MV-4-11 (cell line): ENCODE results near the gene BARHL2.

Source experiments
- DNase-seq: peaks from one replicate; lab custom pipeline; 2025; lab: John Stamatoyannopoulos, UW

Gene BARHL2

DNA sequence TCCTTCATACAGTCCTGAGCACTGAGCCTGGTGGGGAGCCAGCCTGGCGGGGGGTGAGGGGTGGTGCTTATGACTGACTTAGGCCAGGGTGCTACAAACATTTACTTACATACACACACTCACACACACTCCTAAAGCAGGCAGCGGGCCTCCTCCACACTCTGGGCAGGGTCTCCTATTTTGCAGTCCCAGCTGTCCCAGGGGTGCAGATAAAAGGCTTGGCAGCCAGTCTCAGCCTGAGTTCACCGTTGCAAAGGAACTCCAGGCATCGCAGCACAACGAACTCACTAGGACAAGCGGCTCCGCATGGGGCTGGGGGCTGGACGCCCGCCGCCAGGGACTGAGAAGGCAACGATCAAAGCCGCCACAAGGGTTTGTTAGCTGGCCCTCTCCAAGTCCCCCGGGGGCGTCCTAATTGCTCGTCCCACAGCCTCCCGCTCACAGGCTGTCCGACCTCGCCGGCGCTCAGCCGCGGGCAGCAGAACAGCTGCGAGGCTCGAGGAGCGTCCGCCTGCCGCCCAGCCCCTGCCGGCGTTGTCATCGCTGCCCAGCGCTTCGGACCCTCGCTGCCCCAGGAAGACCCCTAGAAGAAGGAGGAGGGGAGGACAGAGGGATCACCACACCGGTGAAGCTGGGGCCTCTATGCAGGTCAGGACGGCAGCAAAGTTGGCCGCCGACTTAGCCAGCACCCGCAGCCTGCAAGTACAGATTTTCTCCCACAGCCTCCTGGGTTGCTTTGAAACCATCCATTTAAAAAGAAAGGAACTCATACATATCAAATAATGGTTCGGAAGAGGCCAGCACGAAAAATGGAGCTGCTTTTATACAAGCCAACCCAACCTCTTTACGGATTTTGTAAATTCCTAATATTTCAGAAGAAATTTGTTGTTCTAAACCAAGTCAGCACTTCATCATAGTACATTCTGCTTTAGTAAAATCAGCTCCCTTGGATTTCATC, 6.2 kb downstream of the BARHL2 start:
- no peak for DNase-seq

- DNase-seq: no peak
Measured at GRCh38 chr1:90709535-90709934, 7.6 kb downstream of the BARHL2 start.

- DNase-seq: no peak
Measured at GRCh38 chr1:90708826-90709225, 8.3 kb downstream of the BARHL2 start.

DNA sequence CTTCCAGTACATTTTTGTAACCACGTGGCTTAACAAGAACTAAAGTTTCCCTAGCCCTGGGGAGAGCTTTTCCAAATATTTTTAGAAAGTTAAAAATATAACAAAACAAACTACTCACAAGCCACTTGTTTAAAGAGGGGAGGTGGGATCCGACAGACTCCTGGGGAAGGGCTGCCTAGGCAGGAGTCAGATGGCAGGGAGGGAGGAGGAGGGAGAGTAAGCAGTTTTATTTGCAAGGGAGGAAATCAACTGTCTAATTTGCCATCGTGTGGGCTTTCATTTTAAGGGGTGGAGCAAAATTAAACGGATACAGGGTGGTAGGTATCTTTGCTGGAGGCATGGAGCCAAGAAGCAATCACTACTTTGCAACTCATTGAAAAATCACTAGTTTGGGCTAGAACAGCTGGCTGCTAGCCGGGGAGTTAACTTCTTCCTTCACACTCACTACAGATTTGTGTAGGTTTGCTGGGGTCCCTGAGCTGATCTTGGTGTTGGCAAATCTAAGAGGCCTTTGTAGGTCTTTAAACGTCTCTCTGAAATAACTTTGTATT, 8.8 kb downstream of the BARHL2 start:
- DNase-seq: no peak

GRCh38 chr1:90707363-90707710, 9.8 kb downstream of the BARHL2 start:
- no peak for DNase-seq

GRCh38 chr1:90706437-90707362, 10.4 kb downstream of the BARHL2 start:
- no peak for DNase-seq

DNA sequence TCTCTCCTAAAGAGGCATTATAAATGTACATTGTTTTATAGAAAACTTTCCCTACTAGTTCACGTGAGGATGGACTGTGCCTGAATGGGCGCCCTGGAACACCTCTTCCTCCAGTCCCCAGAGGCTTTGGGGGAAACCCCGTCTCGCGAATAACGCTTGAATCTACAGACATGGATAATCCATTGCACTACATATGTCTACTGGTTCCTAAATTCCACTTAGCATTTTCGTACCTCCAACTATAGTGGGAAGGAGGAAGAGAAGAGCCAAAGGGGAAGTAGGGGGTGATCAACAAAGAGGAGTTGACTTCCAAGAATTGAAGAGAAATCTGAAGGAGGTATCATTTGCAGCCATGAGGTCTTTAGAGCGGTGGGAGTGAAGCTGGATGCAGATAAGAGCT, 11.1 kb downstream of the BARHL2 start:
- DNase-seq: no peak

GRCh38 chr1:90704817-90705216, 12.3 kb downstream of the BARHL2 start:
- no peak for DNase-seq

DNA sequence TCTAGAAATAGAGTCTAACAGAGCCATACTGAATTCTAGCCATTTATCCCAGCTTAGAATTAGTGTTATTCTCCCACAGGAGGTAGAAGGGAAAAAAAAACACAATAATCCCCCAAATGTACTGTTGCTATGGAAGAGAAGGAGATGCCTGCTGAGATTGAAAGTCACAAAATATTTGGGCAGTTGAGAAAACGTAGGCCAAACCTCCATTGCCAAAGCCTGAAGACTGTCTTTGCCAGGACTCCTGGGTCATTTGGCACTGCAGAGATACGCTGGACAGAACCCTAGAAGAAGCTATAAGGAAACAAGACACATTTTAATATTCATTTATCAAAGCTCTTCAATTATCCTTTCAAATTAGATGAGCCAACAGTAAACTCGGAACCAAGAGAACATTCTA, 22.3 kb downstream of the BARHL2 start:
- DNase-seq: no peak

GRCh38 chr1:90687747-90688146, 29.4 kb downstream of the BARHL2 start:
- DNase-seq: no peak

GRCh38 chr1:90675161-90675847, 41.8 kb downstream of the BARHL2 start:
- no peak for DNase-seq

- DNase-seq: no peak
Measured at GRCh38 chr1:90671741-90672140, 45.4 kb downstream of the BARHL2 start.

GRCh38 chr1:90671251-90671650, 45.9 kb downstream of the BARHL2 start:
- no peak for DNase-seq
